ENCODE measurements around the gene ATP11A.

DNA sequence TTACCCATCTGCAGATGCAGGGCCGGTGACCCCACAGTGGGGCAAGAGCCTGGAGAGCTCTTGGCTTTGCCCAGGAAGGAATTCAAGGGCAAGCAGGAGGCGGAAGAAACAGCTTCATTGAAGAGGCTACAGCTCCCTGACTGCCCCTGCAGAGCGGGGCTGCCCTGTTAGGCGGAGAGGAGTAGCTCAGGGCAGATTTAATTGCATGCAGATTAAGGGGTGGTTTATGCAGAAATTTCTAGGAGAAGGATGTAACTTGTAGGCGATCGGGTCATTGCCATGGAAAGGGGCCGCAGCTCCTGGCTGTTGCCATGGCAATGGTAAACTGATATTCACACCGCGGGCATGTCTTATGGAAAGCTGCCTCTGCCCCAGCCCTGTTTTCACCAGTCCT, 94.1 kb downstream of the ATP11A start:
- TF ChIP-seq, protein P1, sequence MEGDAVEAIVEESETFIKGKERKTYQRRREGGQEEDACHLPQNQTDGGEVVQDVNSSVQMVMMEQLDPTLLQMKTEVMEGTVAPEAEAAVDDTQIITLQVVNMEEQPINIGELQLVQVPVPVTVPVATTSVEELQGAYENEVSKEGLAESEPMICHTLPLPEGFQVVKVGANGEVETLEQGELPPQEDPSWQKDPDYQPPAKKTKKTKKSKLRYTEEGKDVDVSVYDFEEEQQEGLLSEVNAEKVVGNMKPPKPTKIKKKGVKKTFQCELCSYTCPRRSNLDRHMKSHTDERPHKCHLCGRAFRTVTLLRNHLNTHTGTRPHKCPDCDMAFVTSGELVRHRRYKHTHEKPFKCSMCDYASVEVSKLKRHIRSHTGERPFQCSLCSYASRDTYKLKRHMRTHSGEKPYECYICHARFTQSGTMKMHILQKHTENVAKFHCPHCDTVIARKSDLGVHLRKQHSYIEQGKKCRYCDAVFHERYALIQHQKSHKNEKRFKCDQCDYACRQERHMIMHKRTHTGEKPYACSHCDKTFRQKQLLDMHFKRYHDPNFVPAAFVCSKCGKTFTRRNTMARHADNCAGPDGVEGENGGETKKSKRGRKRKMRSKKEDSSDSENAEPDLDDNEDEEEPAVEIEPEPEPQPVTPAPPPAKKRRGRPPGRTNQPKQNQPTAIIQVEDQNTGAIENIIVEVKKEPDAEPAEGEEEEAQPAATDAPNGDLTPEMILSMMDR (IDR thresholded peaks at IDR 0.05) = no peak
- no peak for TF ChIP-seq POLR2A (IDR thresholded peaks at IDR 0.05)

All from thyroid gland (tissue), 4 donors.